GM12874 (cell line): ENCODE data around the gene THUMPD2.

Experiments
- CTCF ChIP-seq: IDR thresholded peaks from 2 replicates; pipeline ENCODE4 v1.5.1; 2011; ENCODE audit warnings: low read depth, mild to moderate bottlenecking, control low read depth, low read length, moderate library complexity; ENCODE audit not compliant: insufficient read depth

THUMPD2 gene

GRCh38 chr2:39743269-39743776 lies 35.7 kb downstream of the THUMPD2 start:
- no peak for TF ChIP-seq CTCF

GRCh38 chr2:39741871-39742270 lies 37.2 kb downstream of the THUMPD2 start:
- TF ChIP-seq CTCF: no peak

- TF ChIP-seq CTCF: no peak
Measured at GRCh38 chr2:39739386-39739785, 39.7 kb downstream of the THUMPD2 start.

- TF ChIP-seq CTCF: no peak
Measured at GRCh38 chr2:39738936-39739335, 40.1 kb downstream of the THUMPD2 start.

- no peak for TF ChIP-seq CTCF
Measured at GRCh38 chr2:39737661-39738060, 41.4 kb downstream of the THUMPD2 start.

GRCh38 chr2:39736640-39737039 lies 42.4 kb downstream of the THUMPD2 start:
- no peak for TF ChIP-seq CTCF

- no peak for TF ChIP-seq CTCF
Measured at GRCh38 chr2:39735648-39736047, 43.4 kb downstream of the THUMPD2 start.

GRCh38 chr2:39734445-39734844 lies 44.6 kb downstream of the THUMPD2 start:
- TF ChIP-seq CTCF: no peak
